Rectal smooth muscle tissue (tissue), 1 donor: ENCODE data around the gene DCAF4.
A peak's percentile ranks its signal among the peaks of the same experiment; 100 is the strongest.

ENCODE experiments used
- H3K27ac ChIP-seq: one replicate; pipeline ENCODE4 v1.7.0; 2013; ENCODE audit warnings: low read depth, low read length, inconsistent platforms
- H3K27me3 ChIP-seq: one replicate; pipeline ENCODE4 v1.7.0; 2013; ENCODE audit warnings: low read length; ENCODE audit not compliant: control insufficient read depth, insufficient read depth
- H3K36me3 ChIP-seq: one replicate; pipeline ENCODE4 v1.7.0; 2013; ENCODE audit warnings: low read length; ENCODE audit not compliant: control insufficient read depth, insufficient read depth
- H3K4me1 ChIP-seq: one replicate; pipeline ENCODE4 v1.7.0; 2013; ENCODE audit warnings: low read length; ENCODE audit not compliant: control insufficient read depth, insufficient read depth
- H3K4me3 ChIP-seq: one replicate; pipeline ENCODE4 v1.7.0; 2013; ENCODE audit warnings: low read length
- H3K9ac ChIP-seq: one replicate; pipeline ENCODE4 v1.7.0; 2013; ENCODE audit warnings: low read length

The DCAF4 gene

DNA sequence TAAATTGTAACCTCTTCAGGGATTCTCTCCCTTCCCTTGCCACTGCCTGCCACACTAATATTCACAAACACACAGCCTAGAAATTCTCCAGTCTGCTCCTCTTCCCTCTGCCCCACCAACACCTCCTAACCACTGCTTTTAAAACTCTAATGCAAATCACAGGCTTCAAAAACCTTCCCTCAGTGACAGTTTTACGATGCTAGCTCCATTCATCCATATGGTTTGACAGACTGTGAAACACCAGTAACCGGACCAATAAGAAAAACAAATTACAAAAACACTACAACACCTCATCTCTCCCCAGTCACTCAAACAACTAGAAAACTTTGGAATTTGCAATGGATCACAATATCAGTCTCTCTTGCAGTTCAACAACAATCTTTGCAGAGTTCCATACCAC is 38.1 kb upstream of the DCAF4 start:
- Histone ChIP-seq H3K4me3 (no peak overlapping the region), H3K4me1 (peaks cover 2% of the 10 kb centered on the region), H3K36me3 (no peaks in the 10 kb centered on the region), H3K27me3 (peaks cover 2% of the 10 kb centered on the region), H3K27ac (no peak overlapping the region), H3K9ac (no peak overlapping the region)

- H3K9ac ChIP-seq = no peak overlapping the region
- H3K27ac ChIP-seq = no peak overlapping the region
- peaks cover 2% of the 10 kb centered on the region for H3K4me1 ChIP-seq
- H3K36me3 ChIP-seq = no peaks in the 10 kb centered on the region
- no peak overlapping the region for H3K4me3 ChIP-seq
- H3K27me3 ChIP-seq = peaks cover 2% of the 10 kb centered on the region
Measured at GRCh38 chr14:72888636-72889201, 37.5 kb upstream of the DCAF4 start.

GRCh38 chr14:72889366-72889765 is 36.9 kb upstream of the DCAF4 start:
- Histone ChIP-seq H3K4me3 (no peak overlapping the region), H3K36me3 (no peaks in the 10 kb centered on the region), H3K9ac (no peak overlapping the region), H3K27me3 (peaks cover 2% of the 10 kb centered on the region), H3K4me1 (peaks cover 2% of the 10 kb centered on the region), H3K27ac (no peak overlapping the region)

- H3K4me3 ChIP-seq = peak overlapping the region; percentile 87
- no peak overlapping the region for H3K27ac ChIP-seq
- H3K4me1 ChIP-seq = peaks cover 9% of the 10 kb centered on the region
- peaks cover 2% of the 10 kb centered on the region for H3K27me3 ChIP-seq
- H3K9ac ChIP-seq = no peak overlapping the region
- H3K36me3 ChIP-seq = no peaks in the 10 kb centered on the region
Measured at GRCh38 chr14:72891666-72892102, 34.6 kb upstream of the DCAF4 start.

DNA sequence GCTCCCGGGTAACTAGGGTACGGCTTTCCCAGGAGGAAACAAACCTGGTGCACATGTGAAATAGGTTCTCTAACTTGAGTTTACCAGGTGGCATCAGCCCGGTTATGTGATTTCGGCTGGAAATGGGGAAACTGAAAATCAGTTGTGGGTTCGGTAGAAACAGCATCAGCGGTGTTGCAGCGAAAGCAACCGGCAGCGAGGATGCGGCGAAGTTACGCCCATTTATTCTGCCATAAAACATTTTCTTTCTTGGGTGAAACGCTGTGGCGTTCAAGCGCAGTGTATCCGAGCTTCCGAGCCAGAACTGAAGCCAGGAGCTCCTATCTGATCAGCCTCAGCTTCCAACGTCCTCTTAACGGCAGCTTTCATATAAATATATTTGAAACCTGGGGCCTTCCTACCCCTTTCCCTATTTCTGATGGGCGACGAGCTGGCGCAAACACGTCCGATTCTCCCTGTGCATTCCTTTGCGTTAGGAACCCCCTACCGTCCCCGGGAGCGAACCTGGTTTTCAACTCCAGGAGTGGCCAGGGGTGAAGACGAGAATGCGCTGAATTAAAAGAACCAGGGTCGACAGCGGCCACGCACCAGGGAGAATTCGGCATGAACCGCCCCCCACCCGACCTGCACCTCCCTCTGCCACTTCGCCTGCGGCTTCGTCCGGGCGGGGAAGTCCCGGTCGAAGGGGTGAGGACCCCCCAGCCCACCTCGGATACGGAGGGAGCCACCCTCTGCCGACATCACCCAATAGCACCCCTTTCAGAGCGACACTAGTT is 34.0 kb upstream of the DCAF4 start:
- no peaks in the 10 kb centered on the region for H3K36me3 ChIP-seq
- peaks cover 9% of the 10 kb centered on the region for H3K4me1 ChIP-seq
- H3K4me3 ChIP-seq = peak overlapping the region; percentile 87
- H3K9ac ChIP-seq = peak overlapping the region; percentile 10
- no peak overlapping the region for H3K27ac ChIP-seq
- H3K27me3 ChIP-seq = peaks cover 2% of the 10 kb centered on the region

- no peaks in the 10 kb centered on the region for H3K36me3 ChIP-seq
- H3K27ac ChIP-seq = no peak overlapping the region
- peaks cover 9% of the 10 kb centered on the region for H3K4me1 ChIP-seq
- peaks cover 2% of the 10 kb centered on the region for H3K27me3 ChIP-seq
- no peak overlapping the region for H3K9ac ChIP-seq
- H3K4me3 ChIP-seq = peak overlapping the region; percentile 87
Measured at GRCh38 chr14:72892879-72893635, 33.2 kb upstream of the DCAF4 start.

- no peak within 1 kb of the TSS for H3K27ac ChIP-seq
- H3K27me3 ChIP-seq = peaks cover 2% of the 10 kb centered on the region
- H3K36me3 ChIP-seq = no peaks in the 10 kb centered on the region
- H3K9ac ChIP-seq = peak within 1 kb of the TSS; percentile 39
- peaks cover 9% of the 10 kb centered on the region for H3K4me1 ChIP-seq
- H3K4me3 ChIP-seq = peak within 1 kb of the TSS; percentile 87
Measured at GRCh38 chr14:72893636-72894322, 32.5 kb upstream of the DCAF4 start, which contains the start of gene DPF3. TSS of gene DPF3 (minus strand) at chr14:72894101. CDS start at chr14:72894088, 13 bp downstream.

- no peak overlapping the region for H3K9ac ChIP-seq
- H3K4me3 ChIP-seq = peak overlapping the region; percentile 70
- H3K4me1 ChIP-seq = peaks cover 9% of the 10 kb centered on the region
- H3K27me3 ChIP-seq = peaks cover 2% of the 10 kb centered on the region
- no peak overlapping the region for H3K27ac ChIP-seq
- H3K36me3 ChIP-seq = no peaks in the 10 kb centered on the region
Measured at GRCh38 chr14:72894323-72894622, 32.0 kb upstream of the DCAF4 start.

DNA sequence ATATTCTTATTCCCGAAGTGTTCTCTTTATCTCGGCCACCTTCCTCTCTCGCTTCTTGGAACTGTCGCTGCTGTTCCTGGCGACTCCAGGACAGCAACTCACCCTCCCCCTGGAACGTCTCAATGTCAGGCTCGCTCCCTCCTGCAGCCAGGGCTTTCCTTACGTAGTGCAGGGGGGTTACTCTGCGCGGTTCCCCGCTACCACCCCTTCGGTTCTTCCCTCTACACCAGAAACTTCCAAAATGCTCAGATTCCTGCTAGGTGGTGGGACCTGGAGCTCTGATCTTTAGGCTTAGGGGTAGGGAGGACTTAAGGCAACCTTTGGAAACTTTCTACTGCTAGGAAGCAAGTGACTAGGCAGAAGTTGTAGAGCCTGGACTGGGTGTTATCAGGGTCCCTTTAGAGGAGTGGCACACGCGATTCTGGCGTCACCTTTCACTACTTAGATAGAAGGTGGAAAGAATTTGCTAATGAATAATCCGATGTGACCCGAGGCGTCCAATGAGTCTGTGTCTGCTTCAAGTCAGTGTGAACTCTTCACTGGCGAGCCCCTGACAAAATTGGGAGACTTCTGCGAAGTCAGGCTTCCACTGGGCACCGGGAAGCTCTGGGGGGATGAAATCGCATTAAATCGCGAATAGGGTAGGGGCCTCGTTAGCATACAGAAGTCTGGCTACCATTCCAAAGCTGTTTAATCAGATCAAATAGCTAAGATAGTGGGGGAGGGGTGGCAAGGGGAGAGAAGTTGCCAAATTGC is 31.5 kb upstream of the DCAF4 start:
- H3K27ac ChIP-seq = no peak overlapping the region
- peak overlapping the region; percentile 70 for H3K4me3 ChIP-seq
- peaks cover 2% of the 10 kb centered on the region for H3K27me3 ChIP-seq
- H3K36me3 ChIP-seq = no peaks in the 10 kb centered on the region
- peaks cover 9% of the 10 kb centered on the region for H3K4me1 ChIP-seq
- peak overlapping the region; percentile 39 for H3K9ac ChIP-seq

DNA sequence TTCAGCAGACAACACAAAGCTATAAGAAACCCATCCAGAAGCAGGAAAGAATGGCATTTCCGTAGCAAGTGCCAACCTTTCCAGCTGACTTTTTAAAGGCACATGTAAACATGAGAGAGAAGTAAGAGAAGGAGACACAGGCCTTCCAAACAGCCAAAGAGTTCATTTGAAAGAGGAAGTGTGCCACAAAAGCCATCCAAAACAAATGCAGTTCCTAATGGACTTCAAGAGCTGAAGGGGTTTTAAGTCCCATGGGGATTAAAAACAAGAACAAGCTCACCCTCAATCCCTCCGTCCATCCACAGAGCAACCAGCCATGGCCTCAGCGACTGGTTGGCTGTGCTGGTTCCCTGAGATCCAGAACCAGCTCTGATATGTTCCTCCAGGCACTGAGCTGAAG is 27.8 kb upstream of the DCAF4 start:
- H3K27ac ChIP-seq = no peak overlapping the region
- H3K4me1 ChIP-seq = peaks cover 7% of the 10 kb centered on the region
- no peak overlapping the region for H3K4me3 ChIP-seq
- no peaks in the 10 kb centered on the region for H3K36me3 ChIP-seq
- no peak overlapping the region for H3K9ac ChIP-seq
- H3K27me3 ChIP-seq = no peaks in the 10 kb centered on the region

DNA sequence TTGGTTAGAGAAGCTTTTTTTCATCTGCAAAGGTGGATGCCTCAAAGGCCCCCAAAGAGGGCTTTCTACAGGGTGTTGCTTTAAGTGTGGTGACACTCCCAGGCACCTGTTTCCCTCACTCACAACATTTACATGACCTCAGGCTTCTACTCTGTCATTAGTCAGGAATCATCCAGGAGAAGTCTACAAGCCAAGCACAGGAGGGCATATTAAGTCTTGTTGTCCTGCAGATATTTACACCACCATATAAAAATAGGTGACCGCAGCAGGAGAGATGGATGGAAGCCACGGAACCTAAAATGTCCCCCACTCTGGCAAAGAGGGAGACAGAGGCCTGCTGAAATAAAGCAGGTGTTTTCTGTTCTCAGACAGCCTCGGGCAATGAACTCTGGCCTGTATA is 24.9 kb upstream of the DCAF4 start:
- H3K4me1 ChIP-seq = no peaks in the 10 kb centered on the region
- H3K27me3 ChIP-seq = no peaks in the 10 kb centered on the region
- no peak overlapping the region for H3K9ac ChIP-seq
- H3K27ac ChIP-seq = no peak overlapping the region
- H3K36me3 ChIP-seq = no peaks in the 10 kb centered on the region
- H3K4me3 ChIP-seq = no peak overlapping the region
